HCT116 (cell line): ENCODE data around the gene OPTN.

Source experiments
- MAX ChIP-seq: IDR thresholded peaks from 2 replicates; pipeline ENCODE4 v1.6.1; 2012
- REST ChIP-seq: IDR thresholded peaks from 2 replicates; pipeline ENCODE4 v1.6.1; 2012; ENCODE audit warnings: low read depth
- TCF7L2 ChIP-seq: IDR thresholded peaks from 2 replicates; pipeline ENCODE4 v1.7.0; 2011; ENCODE audit warnings: borderline replicate concordance, inconsistent platforms; ENCODE audit not compliant: insufficient read depth, insufficient read length; ENCODE audit errors: extremely low read depth
- TF ChIP-seq, protein P1 (sequence below), 3 experiments: fragments of 200-600 bp in 1 of 3; sonication (generic) in 1 of 3; IDR thresholded peaks in 2 of 3; conservative IDR thresholded peaks in 1 of 3; 2 replicates each; pipeline ENCODE4 v1.5.1; 2012 to 2017; ENCODE audit warnings: low read depth in 2 of 3, low read length in 2 of 3, antibody characterized with exemption in 1 of 3, borderline replicate concordance in 1 of 3, control low read depth in 1 of 3, mild to moderate bottlenecking in 1 of 3, mixed read lengths in 1 of 3, mixed run types in 1 of 3, moderate library complexity in 1 of 3; ENCODE audit not compliant: insufficient read depth in 1 of 3

DNA sequence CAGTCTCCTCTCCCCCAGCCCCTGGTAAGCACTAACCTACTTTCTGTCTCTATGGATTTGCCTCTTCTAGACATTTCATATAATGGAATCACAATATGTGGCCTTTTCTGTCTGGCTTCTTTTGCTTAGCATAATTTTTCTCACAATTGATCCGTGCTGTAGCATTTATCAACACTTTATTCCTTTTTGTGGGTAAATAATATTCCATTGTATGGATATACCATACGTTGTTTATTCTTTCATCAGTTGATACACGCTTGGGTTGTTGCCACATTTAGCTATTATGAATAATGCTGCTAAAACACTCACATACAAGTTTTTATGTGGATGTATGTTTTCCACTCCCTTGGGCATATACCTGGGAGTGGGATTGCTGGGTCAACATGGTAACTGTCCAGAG lies 87.2 kb downstream of the OPTN start:
- TF ChIP-seq, protein P1, sequence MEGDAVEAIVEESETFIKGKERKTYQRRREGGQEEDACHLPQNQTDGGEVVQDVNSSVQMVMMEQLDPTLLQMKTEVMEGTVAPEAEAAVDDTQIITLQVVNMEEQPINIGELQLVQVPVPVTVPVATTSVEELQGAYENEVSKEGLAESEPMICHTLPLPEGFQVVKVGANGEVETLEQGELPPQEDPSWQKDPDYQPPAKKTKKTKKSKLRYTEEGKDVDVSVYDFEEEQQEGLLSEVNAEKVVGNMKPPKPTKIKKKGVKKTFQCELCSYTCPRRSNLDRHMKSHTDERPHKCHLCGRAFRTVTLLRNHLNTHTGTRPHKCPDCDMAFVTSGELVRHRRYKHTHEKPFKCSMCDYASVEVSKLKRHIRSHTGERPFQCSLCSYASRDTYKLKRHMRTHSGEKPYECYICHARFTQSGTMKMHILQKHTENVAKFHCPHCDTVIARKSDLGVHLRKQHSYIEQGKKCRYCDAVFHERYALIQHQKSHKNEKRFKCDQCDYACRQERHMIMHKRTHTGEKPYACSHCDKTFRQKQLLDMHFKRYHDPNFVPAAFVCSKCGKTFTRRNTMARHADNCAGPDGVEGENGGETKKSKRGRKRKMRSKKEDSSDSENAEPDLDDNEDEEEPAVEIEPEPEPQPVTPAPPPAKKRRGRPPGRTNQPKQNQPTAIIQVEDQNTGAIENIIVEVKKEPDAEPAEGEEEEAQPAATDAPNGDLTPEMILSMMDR (IDR thresholded peaks at IDR 0.05 in 2 of 3, conservative IDR thresholded peaks at IDR 0.05 in 1 of 3; ENCODE audit: borderline replicate concordance in 1 of 3, insufficient read depth in 1 of 3, low read depth in 2 of 3, low read length in 2 of 3) = no peak
- no peak for TF ChIP-seq TCF7L2
- no peak for TF ChIP-seq MAX
- TF ChIP-seq REST = no peak
